Measurements from ENCODE around the gene RBL2. TPM values are rescaled to one million over a fixed set of nuclear protein-coding genes. Genes with fewer than 3 reads are reported as not detected.

The RBL2 gene
- total and polyA plus RNA-seq, 4 donors = 30.8 to 165 (median 46.9) TPM

DNA sequence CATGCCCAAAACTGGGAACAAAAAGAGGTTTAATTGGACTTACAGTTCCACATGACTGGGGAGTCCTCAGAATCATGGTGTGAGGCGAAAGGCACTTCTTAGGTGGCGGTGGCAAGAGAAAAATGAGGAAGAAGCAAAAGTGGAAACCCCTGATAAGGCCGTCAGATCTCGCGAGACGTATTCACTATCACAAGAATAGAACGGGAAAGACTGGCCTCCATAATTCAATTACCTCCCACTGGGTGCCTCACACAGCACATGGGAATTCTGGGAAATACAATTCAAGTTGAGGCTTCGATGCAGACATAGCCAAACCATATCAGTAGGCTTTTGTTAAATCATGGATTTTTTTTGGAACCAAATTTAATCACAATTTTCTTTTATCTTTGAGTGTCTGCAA is 24.4 kb downstream of the RBL2 start:
- TF ChIP-seq, protein P1, sequence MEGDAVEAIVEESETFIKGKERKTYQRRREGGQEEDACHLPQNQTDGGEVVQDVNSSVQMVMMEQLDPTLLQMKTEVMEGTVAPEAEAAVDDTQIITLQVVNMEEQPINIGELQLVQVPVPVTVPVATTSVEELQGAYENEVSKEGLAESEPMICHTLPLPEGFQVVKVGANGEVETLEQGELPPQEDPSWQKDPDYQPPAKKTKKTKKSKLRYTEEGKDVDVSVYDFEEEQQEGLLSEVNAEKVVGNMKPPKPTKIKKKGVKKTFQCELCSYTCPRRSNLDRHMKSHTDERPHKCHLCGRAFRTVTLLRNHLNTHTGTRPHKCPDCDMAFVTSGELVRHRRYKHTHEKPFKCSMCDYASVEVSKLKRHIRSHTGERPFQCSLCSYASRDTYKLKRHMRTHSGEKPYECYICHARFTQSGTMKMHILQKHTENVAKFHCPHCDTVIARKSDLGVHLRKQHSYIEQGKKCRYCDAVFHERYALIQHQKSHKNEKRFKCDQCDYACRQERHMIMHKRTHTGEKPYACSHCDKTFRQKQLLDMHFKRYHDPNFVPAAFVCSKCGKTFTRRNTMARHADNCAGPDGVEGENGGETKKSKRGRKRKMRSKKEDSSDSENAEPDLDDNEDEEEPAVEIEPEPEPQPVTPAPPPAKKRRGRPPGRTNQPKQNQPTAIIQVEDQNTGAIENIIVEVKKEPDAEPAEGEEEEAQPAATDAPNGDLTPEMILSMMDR (IDR thresholded peaks at IDR 0.05; ENCODE audit: control extremely low read depth, extremely low read depth) = no peak
- Histone ChIP-seq H3K27me3 (ENCODE audit: control insufficient read depth in 3 of 3, insufficient read depth in 3 of 3, low read length in 2 of 3) (no peaks in the 10 kb centered on the region), H3K9me3 (ENCODE audit: control insufficient read depth in 4 of 4, insufficient read depth in 3 of 4, low read length in 3 of 4) (no peaks in the 10 kb centered on the region), H3K4me3 (no peak overlapping the region), H3K36me3 (ENCODE audit: control insufficient read depth in 4 of 4, insufficient read depth in 4 of 4, low read length in 4 of 4) (peaks cover 15 to 42% (median 23%) of the 10 kb centered on the region in 4 donors), H3K9ac (ENCODE audit: insufficient read depth in 1 of 2, low read length in 2 of 2) (no peak overlapping the region), H3K27ac (ENCODE audit: low read depth in 1 of 2, low read length in 1 of 2) (no peak overlapping the region), H3K4me1 (ENCODE audit: control insufficient read depth in 5 of 5, insufficient read depth in 5 of 5, low read length in 5 of 5) (no peaks in the 10 kb centered on the region)
- WGBS, 2 donors = 88 to 92% methylated on average over 8 of the region's 8 CpGs
- no peak for ATAC-seq (ENCODE audit: insufficient read depth, low FRiP score)
- no peak for DNase-seq

DNA sequence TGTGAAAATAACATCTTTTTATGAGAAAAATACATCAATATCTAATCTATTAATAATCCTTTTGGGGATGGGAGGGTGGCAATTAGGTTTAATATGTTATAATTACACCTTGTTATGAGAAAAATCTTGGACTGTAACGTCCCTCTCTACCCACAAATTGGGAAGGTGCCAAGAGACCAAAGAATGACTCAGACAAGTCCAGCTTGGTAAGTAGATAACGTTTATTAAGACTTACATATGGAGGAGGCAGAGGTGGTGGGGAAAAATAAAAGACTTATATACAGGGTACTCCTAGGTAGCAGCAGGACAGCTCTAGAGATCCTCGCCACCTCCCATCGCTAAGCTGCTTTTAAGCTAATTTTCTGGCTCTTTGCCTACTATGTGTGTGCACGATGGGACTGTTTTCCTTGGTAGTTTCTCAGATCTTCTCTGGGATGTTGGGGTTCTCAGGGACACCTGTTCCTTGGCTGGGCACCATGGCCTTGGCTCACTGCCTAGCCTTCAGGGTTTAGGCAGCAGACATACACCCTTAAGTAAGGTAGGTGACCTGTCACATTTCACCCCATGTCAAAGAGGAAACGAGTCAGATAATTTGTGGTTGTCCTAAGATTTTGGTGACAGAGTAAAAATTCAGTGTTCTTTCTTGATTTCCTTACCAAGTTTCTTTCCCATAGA is 31.5 kb downstream of the RBL2 start:
- TF ChIP-seq, protein P1 (IDR thresholded peaks at IDR 0.05; ENCODE audit: control extremely low read depth, extremely low read depth) = no peak
- DNase-seq (no peak), ATAC-seq (ENCODE audit: insufficient read depth, low FRiP score) (no peak)
- no peak overlapping the region for H3K9ac ChIP-seq (ENCODE audit: insufficient read depth in 1 of 2, low read length in 2 of 2)
- no peaks in the 10 kb centered on the region for H3K9me3 ChIP-seq (ENCODE audit: control insufficient read depth in 4 of 4, insufficient read depth in 3 of 4, low read length in 3 of 4)
- H3K27ac ChIP-seq (ENCODE audit: low read depth in 1 of 2, low read length in 1 of 2) = no peak overlapping the region
- H3K27me3 ChIP-seq (ENCODE audit: control insufficient read depth in 3 of 3, insufficient read depth in 3 of 3, low read length in 2 of 3) = no peaks in the 10 kb centered on the region
- 65 to 74% methylated on average over 6 of the region's 6 CpGs for WGBS, 2 donors
- H3K4me1 ChIP-seq (ENCODE audit: control insufficient read depth in 5 of 5, insufficient read depth in 5 of 5, low read length in 5 of 5) = no peaks in the 10 kb centered on the region
- peaks cover 9 to 29% (median 18%) of the 10 kb centered on the region in 4 donors for H3K36me3 ChIP-seq (ENCODE audit: control insufficient read depth in 4 of 4, insufficient read depth in 4 of 4, low read length in 4 of 4)
- H3K4me3 ChIP-seq = no peak overlapping the region

DNA sequence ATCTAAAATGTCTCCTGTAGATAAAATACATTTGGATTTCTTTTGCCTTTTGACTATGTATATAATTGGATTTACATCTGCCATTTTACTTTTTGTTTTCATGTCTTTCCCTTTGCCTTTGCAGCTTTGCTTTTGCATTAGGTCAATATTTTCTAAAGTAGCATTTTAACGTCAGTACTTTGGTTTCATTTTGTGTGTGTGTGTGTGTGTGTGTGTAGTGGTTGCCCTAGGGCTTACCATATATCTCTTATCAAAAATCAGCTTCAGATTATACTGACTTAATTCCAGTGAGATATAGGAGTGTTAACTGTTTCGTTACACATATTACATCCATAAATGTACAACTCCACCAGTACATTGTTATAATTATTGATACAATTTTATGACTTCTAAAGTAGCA is 42.6 kb downstream of the RBL2 start:
- DNase-seq (no peak), ATAC-seq (ENCODE audit: insufficient read depth, low FRiP score) (no peak)
- Histone ChIP-seq H3K27ac (ENCODE audit: low read depth in 1 of 2, low read length in 1 of 2) (no peak overlapping the region), H3K9me3 (ENCODE audit: control insufficient read depth in 4 of 4, insufficient read depth in 3 of 4, low read length in 3 of 4) (no peaks in the 10 kb centered on the region), H3K4me3 (no peak overlapping the region), H3K36me3 (ENCODE audit: control insufficient read depth in 4 of 4, insufficient read depth in 4 of 4, low read length in 4 of 4) (peaks cover 8 to 34% (median 24%) of the 10 kb centered on the region in 4 donors), H3K9ac (ENCODE audit: insufficient read depth in 1 of 2, low read length in 2 of 2) (no peak overlapping the region), H3K4me1 (ENCODE audit: control insufficient read depth in 5 of 5, insufficient read depth in 5 of 5, low read length in 5 of 5) (no peaks in the 10 kb centered on the region), H3K27me3 (ENCODE audit: control insufficient read depth in 3 of 3, insufficient read depth in 3 of 3, low read length in 2 of 3) (no peaks in the 10 kb centered on the region)
- 90 to 94% methylated on average over 2 of the region's 2 CpGs for WGBS, 2 donors
- TF ChIP-seq, protein P1 (IDR thresholded peaks at IDR 0.05; ENCODE audit: control extremely low read depth, extremely low read depth) = no peak

DNA sequence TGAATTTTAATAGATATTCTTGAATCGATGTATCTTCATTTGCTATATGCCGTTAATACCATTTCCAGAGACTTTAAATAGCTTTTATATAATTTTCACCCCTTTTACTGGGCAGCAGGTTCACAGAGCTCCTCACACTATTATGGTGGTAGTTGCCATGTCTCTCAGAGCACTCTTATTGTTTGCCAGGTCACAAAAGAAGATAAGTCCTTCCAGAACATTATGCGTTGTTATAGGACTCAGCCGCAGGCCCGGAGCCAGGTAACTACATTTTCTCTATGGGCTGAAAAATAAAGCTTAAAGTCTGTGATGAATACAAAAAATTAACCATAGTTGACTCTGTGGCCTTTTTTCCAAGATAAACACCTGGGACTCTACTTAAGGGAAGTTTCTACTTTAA is 44.7 kb downstream of the RBL2 start:
- H3K27me3 ChIP-seq (ENCODE audit: control insufficient read depth in 3 of 3, insufficient read depth in 3 of 3, low read length in 2 of 3) = no peaks in the 10 kb centered on the region
- no peaks in the 10 kb centered on the region for H3K9me3 ChIP-seq (ENCODE audit: control insufficient read depth in 4 of 4, insufficient read depth in 3 of 4, low read length in 3 of 4)
- TF ChIP-seq, protein P1 (IDR thresholded peaks at IDR 0.05; ENCODE audit: control extremely low read depth, extremely low read depth) = no peak
- peaks cover 17 to 25% (median 22%) of the 10 kb centered on the region in 4 donors for H3K36me3 ChIP-seq (ENCODE audit: control insufficient read depth in 4 of 4, insufficient read depth in 4 of 4, low read length in 4 of 4)
- no peak for DNase-seq
- ATAC-seq (ENCODE audit: insufficient read depth, low FRiP score) = no peak
- no peak overlapping the region for H3K4me3 ChIP-seq
- H3K4me1 ChIP-seq (ENCODE audit: control insufficient read depth in 5 of 5, insufficient read depth in 5 of 5, low read length in 5 of 5) = no peaks in the 10 kb centered on the region
- H3K27ac ChIP-seq (ENCODE audit: low read depth in 1 of 2, low read length in 1 of 2) = no peak overlapping the region
- 99% methylated on average over 5 of the region's 5 CpGs for WGBS, 2 donors
- H3K9ac ChIP-seq (ENCODE audit: insufficient read depth in 1 of 2, low read length in 2 of 2) = no peak overlapping the region
